ENCODE results near the gene TMEM225B. TPM values are rescaled to one million over a fixed set of nuclear protein-coding genes. Genes with fewer than 3 reads are reported as not detected.

The TMEM225B gene
- total and polyA plus RNA-seq, 2 experiments from 2014 or later, result 0.24 TPM; not detected in 1

- Histone ChIP-seq H3K4me2 (ENCODE audit: unreplicated experiment) (no peak overlapping the region), H3K4me3 (no peak overlapping the region), H2AFZ (no peak overlapping the region), H3K9me2 (ENCODE audit: insufficient read depth) (no peaks in the 10 kb centered on the region), H3K79me2 (ENCODE audit: insufficient read depth) (no peaks in the 10 kb centered on the region), H3F3A (ENCODE audit: insufficient read depth) (peaks cover 5% of the 10 kb centered on the region; the same call in 1 of the 2 replicates), H3K9me3 (ENCODE audit: low read depth) (no peaks in the 10 kb centered on the region), H4K20me1 (ENCODE audit: insufficient read depth) (no peaks in the 10 kb centered on the region; the same call in 1 of the 2 replicates), H3K27ac (no peak overlapping the region), H3K4me1 (ENCODE audit: insufficient read depth) (0 out of 2 replicates have a peak, but pooled peaks cover 4% of the 10 kb centered on the region), H3K9ac (no peak overlapping the region), H3K36me3 (ENCODE audit: low read depth) (no peaks in the 10 kb centered on the region), H3K27me3 (replicated peaks; ENCODE audit: insufficient read depth) (no peaks in the 10 kb centered on the region)
- TF ChIP-seq EZH2 (IDR thresholded peaks at IDR 0.05; ENCODE audit: insufficient read depth, poor library complexity, severe bottlenecking) (no peak), EZH2phosphoT487 (IDR thresholded peaks at IDR 0.05; ENCODE audit: insufficient read depth, low read depth) (no peak)
- in situ Hi-C loops (cut with MboI), result no loop called here
- DNase-seq, result no peak
- WGBS, 2 experiments (ENCODE audit: low coverage in 1 of 2, low lambda C conversion rate in 2 of 2, missing lambda C conversion rate in 2 of 2), result 95 to 100% methylated on average over 15 to 23 of the region's 23 CpGs
Measured at GRCh38 chr7:99638731-99639130, 40.7 kb downstream of the TMEM225B start.

- in situ Hi-C loops (cut with MboI), result no loop called here
Measured at GRCh38 chr7:99639267-99639666, 41.2 kb downstream of the TMEM225B start.

GRCh38 chr7:99642027-99642426 is 44.0 kb downstream of the TMEM225B start:
- no peak overlapping the region for H3K9ac ChIP-seq
- H3F3A ChIP-seq (ENCODE audit: insufficient read depth), result no peaks in the 10 kb centered on the region
- 0 out of 2 replicates have a peak, but pooled peaks cover 4% of the 10 kb centered on the region for H3K4me1 ChIP-seq (ENCODE audit: insufficient read depth)
- no peak overlapping the region for H3K4me2 ChIP-seq (ENCODE audit: unreplicated experiment)
- no peak overlapping the region for H3K27ac ChIP-seq
- DNase-seq, result peak; percentile 32
- H3K79me2 ChIP-seq (ENCODE audit: insufficient read depth), result no peaks in the 10 kb centered on the region
- 96 to 100% methylated on average over 1 of the region's 1 CpG for WGBS, 2 experiments (ENCODE audit: low coverage in 1 of 2, low lambda C conversion rate in 2 of 2, missing lambda C conversion rate in 2 of 2)
- TF ChIP-seq EZH2 (IDR thresholded peaks at IDR 0.05; ENCODE audit: insufficient read depth, poor library complexity, severe bottlenecking) (no peak), EZH2phosphoT487 (IDR thresholded peaks at IDR 0.05; ENCODE audit: insufficient read depth, low read depth) (no peak)
- no peaks in the 10 kb centered on the region for H3K9me3 ChIP-seq (ENCODE audit: low read depth)
- no peaks in the 10 kb centered on the region for H3K27me3 ChIP-seq (replicated peaks; ENCODE audit: insufficient read depth)
- H3K36me3 ChIP-seq (ENCODE audit: low read depth), result no peaks in the 10 kb centered on the region
- in situ Hi-C loops (cut with MboI), result no loop called here
- no peak overlapping the region for H2AFZ ChIP-seq
- no peaks in the 10 kb centered on the region for H3K9me2 ChIP-seq (ENCODE audit: insufficient read depth)
- no peaks in the 10 kb centered on the region; the same call in 1 of the 2 replicates for H4K20me1 ChIP-seq (ENCODE audit: insufficient read depth)
- H3K4me3 ChIP-seq, result no peak overlapping the region

More at GRCh38 chr7:99639267-99639666, 41.2 kb downstream of the TMEM225B start:
- H3K9me2 ChIP-seq (ENCODE audit: insufficient read depth), result no peaks in the 10 kb centered on the region
- H3K27ac ChIP-seq, result no peak overlapping the region
- peaks cover 5% of the 10 kb centered on the region; the same call in 1 of the 2 replicates for H3F3A ChIP-seq (ENCODE audit: insufficient read depth)
- H3K9ac ChIP-seq, result no peak overlapping the region
- no peak overlapping the region for H2AFZ ChIP-seq
- H3K4me2 ChIP-seq (ENCODE audit: unreplicated experiment), result no peak overlapping the region
- 0 out of 2 replicates have a peak, but pooled peaks cover 4% of the 10 kb centered on the region for H3K4me1 ChIP-seq (ENCODE audit: insufficient read depth)
- no peak for DNase-seq
- H3K27me3 ChIP-seq (replicated peaks; ENCODE audit: insufficient read depth), result no peaks in the 10 kb centered on the region
- H3K4me3 ChIP-seq, result no peak overlapping the region
- H3K79me2 ChIP-seq (ENCODE audit: insufficient read depth), result no peaks in the 10 kb centered on the region
- H3K9me3 ChIP-seq (ENCODE audit: low read depth), result no peaks in the 10 kb centered on the region
- H4K20me1 ChIP-seq (ENCODE audit: insufficient read depth), result no peaks in the 10 kb centered on the region; the same call in 1 of the 2 replicates
- TF ChIP-seq EZH2phosphoT487 (IDR thresholded peaks at IDR 0.05; ENCODE audit: insufficient read depth, low read depth) (no peak), EZH2 (IDR thresholded peaks at IDR 0.05; ENCODE audit: insufficient read depth, poor library complexity, severe bottlenecking) (no peak)
- H3K36me3 ChIP-seq (ENCODE audit: low read depth), result no peaks in the 10 kb centered on the region

- Histone ChIP-seq H3K9me2 (ENCODE audit: insufficient read depth) (no peaks in the 10 kb centered on the region), H3K36me3 (ENCODE audit: low read depth) (no peaks in the 10 kb centered on the region), H3F3A (ENCODE audit: insufficient read depth) (no peaks in the 10 kb centered on the region), H3K79me2 (ENCODE audit: insufficient read depth) (no peaks in the 10 kb centered on the region), H3K9me3 (ENCODE audit: low read depth) (no peaks in the 10 kb centered on the region), H3K4me3 (no peak overlapping the region), H3K4me1 (ENCODE audit: insufficient read depth) (0 out of 2 replicates have a peak, but pooled peaks cover 4% of the 10 kb centered on the region), H3K27ac (no peak overlapping the region), H4K20me1 (ENCODE audit: insufficient read depth) (no peaks in the 10 kb centered on the region), H3K9ac (no peak overlapping the region), H2AFZ (no peak overlapping the region), H3K27me3 (replicated peaks; ENCODE audit: insufficient read depth) (no peaks in the 10 kb centered on the region), H3K4me2 (ENCODE audit: unreplicated experiment) (no peak overlapping the region)
- 56 to 71% methylated on average over 2 of the region's 2 CpGs for WGBS, 2 experiments (ENCODE audit: low coverage in 1 of 2, low lambda C conversion rate in 2 of 2, missing lambda C conversion rate in 2 of 2)
- no peak for TF ChIP-seq EZH2 (IDR thresholded peaks at IDR 0.05; ENCODE audit: insufficient read depth, poor library complexity, severe bottlenecking)
- no peak for TF ChIP-seq EZH2phosphoT487 (IDR thresholded peaks at IDR 0.05; ENCODE audit: insufficient read depth, low read depth)
- DNase-seq, result no peak
- in situ Hi-C loops (cut with MboI), result no loop called here
Measured at GRCh38 chr7:99643464-99643863, 45.4 kb downstream of the TMEM225B start.

- no peak for DNase-seq
- no peaks in the 10 kb centered on the region for H3K9me3 ChIP-seq (ENCODE audit: low read depth)
- in situ Hi-C loops (cut with MboI), result no loop called here
Measured at GRCh38 chr7:99644431-99644830, 46.4 kb downstream of the TMEM225B start.

More at GRCh38 chr7:99644431-99644830, 46.4 kb downstream of the TMEM225B start:
- no peak overlapping the region for H3K4me3 ChIP-seq
- no peak for TF ChIP-seq EZH2 (IDR thresholded peaks at IDR 0.05; ENCODE audit: insufficient read depth, poor library complexity, severe bottlenecking)
- no peak for TF ChIP-seq EZH2phosphoT487 (IDR thresholded peaks at IDR 0.05; ENCODE audit: insufficient read depth, low read depth)
- H4K20me1 ChIP-seq (ENCODE audit: insufficient read depth), result no peaks in the 10 kb centered on the region
- no peaks in the 10 kb centered on the region for H3K36me3 ChIP-seq (ENCODE audit: low read depth)
- no peak overlapping the region for H3K27ac ChIP-seq
- no peak overlapping the region for H3K9ac ChIP-seq
- 0 out of 2 replicates have a peak, but pooled peaks cover 4% of the 10 kb centered on the region for H3K4me1 ChIP-seq (ENCODE audit: insufficient read depth)
- WGBS, 2 experiments (ENCODE audit: low coverage in 1 of 2, low lambda C conversion rate in 2 of 2, missing lambda C conversion rate in 2 of 2), result 76 to 80% methylated on average over 3 of the region's 3 CpGs
- no peaks in the 10 kb centered on the region for H3K9me2 ChIP-seq (ENCODE audit: insufficient read depth)
- H3K4me2 ChIP-seq (ENCODE audit: unreplicated experiment), result no peak overlapping the region
- no peak overlapping the region for H2AFZ ChIP-seq
- no peaks in the 10 kb centered on the region for H3K79me2 ChIP-seq (ENCODE audit: insufficient read depth)
- H3F3A ChIP-seq (ENCODE audit: insufficient read depth), result no peaks in the 10 kb centered on the region
- H3K27me3 ChIP-seq (replicated peaks; ENCODE audit: insufficient read depth), result no peaks in the 10 kb centered on the region
